Lung (tissue), 12 donors: ENCODE measurements around the gene PDIA2. TPM values are rescaled to one million over a fixed set of nuclear protein-coding genes. Genes with fewer than 3 reads are reported as not detected.

Source experiments
- ATAC-seq: fragments of 200-7000 bp; cut with Tn5 transposase; one replicate; pipeline ENCODE4 v1.9.1; 2020; ENCODE audit warnings: moderate number of reproducible peaks; ENCODE audit not compliant: insufficient read depth, low FRiP score
- DNase-seq, 3 donors: peaks; one replicate each; pipeline ENCODE4 v3.0.0-alpha.2; 2013 to 2017
- H3K27ac ChIP-seq, 2 donors: one replicate each; pipeline ENCODE4 v1.5.1; 2013; ENCODE audit warnings: mild to moderate bottlenecking in 2 of 2, moderate library complexity in 2 of 2, control low read depth in 1 of 2, inconsistent platforms in 1 of 2, low read depth in 1 of 2, low read length in 1 of 2
- H3K27me3 ChIP-seq, 3 donors: one replicate each; pipeline ENCODE4 v1.5.1; 2013; ENCODE audit warnings: low read length in 2 of 3; ENCODE audit not compliant: control insufficient read depth in 3 of 3, insufficient read depth in 3 of 3
- H3K36me3 ChIP-seq, 4 donors: one replicate each; pipeline ENCODE4 v1.5.1; 2013; ENCODE audit warnings: low read length in 4 of 4, mild to moderate bottlenecking in 1 of 4, moderate library complexity in 1 of 4; ENCODE audit not compliant: control insufficient read depth in 4 of 4, insufficient read depth in 4 of 4
- H3K4me1 ChIP-seq, 5 donors: one replicate each; pipeline ENCODE4 v1.5.1; 2013; ENCODE audit warnings: low read length in 5 of 5, mild to moderate bottlenecking in 2 of 5, moderate library complexity in 1 of 5; ENCODE audit not compliant: control insufficient read depth in 5 of 5, insufficient read depth in 5 of 5
- H3K4me3 ChIP-seq: one replicate; pipeline ENCODE4 v1.5.1; 2013; ENCODE audit warnings: mild to moderate bottlenecking, control low read depth, moderate library complexity
- H3K9ac ChIP-seq, 2 donors: one replicate each; pipeline ENCODE4 v1.5.1; 2013; ENCODE audit warnings: low read length in 2 of 2, control low read depth in 1 of 2; ENCODE audit not compliant: insufficient read depth in 1 of 2
- H3K9me3 ChIP-seq, 4 donors: one replicate each; pipeline ENCODE4 v1.5.1; 2013; ENCODE audit warnings: low read length in 3 of 4, mild to moderate bottlenecking in 1 of 4, moderate library complexity in 1 of 4; ENCODE audit not compliant: control insufficient read depth in 4 of 4, insufficient read depth in 3 of 4
- CTCF ChIP-seq: IDR thresholded peaks from 2 replicates; pipeline ENCODE4 v1.5.1; 2012; ENCODE audit warnings: mild to moderate bottlenecking; ENCODE audit errors: control extremely low read depth, extremely low read depth
- WGBS, 2 donors: extraction: QIAGEN DNeasy Blood & Tissue Kit; methylation state at CpG; one replicate each; pipeline ENCODE4 v1.1.7; 2013; 5-methylcytosine and 5-hydroxymethylcytosine counted together
- polyA plus RNA-seq, 2 donors: library from polyadenylated mRNA; stranded (reverse); fragments of 200-250 nt; gene quantifications; one replicate each; pipeline ENCODE4 v1.2.1, GENCODE V29; 2013
- total RNA-seq, 2 donors: library from RNA; depleted of rRNA in 1 of 2; stranded (reverse); fragments of >200 nt in 1 of 2; gene quantifications; one replicate each; pipeline ENCODE4 v1.2.1, GENCODE V29; 2014 to 2021
- donor health status: control.
- donor health status: control.
- donor health status: Bipolar disorder and iron deficiency.
- donor health status: healthy.
- donor health status: DM: yes; HTN: yes; CAD: no.

PDIA2 gene
- total and polyA plus RNA-seq, 4 donors: 0.19 to 0.65 (median 0.24) TPM

GRCh38 chr16:247027-247426 lies 35.9 kb upstream of the PDIA2 start:
- Histone ChIP-seq H3K4me1 (peaks cover 0 to 2% (median 0%) of the 10 kb centered on the region in 5 donors), H3K9ac (no peak overlapping the region), H3K27me3 (no peaks in the 10 kb centered on the region), H3K4me3 (no peak overlapping the region), H3K36me3 (peaks cover 0 to 7% (median 1%) of the 10 kb centered on the region in 4 donors), H3K27ac (no peak overlapping the region), H3K9me3 (no peaks in the 10 kb centered on the region)
- no peak for TF ChIP-seq CTCF
- no peak for DNase-seq
- 94% methylated on average over 12 of the region's 12 CpGs for WGBS, 2 donors
- ATAC-seq: no peak

- ATAC-seq: no peak
- TF ChIP-seq CTCF: no peak
- Histone ChIP-seq H3K36me3 (peaks cover 0 to 12% (median 3%) of the 10 kb centered on the region in 4 donors), H3K27me3 (no peaks in the 10 kb centered on the region), H3K9me3 (no peaks in the 10 kb centered on the region), H3K27ac (no peak overlapping the region), H3K9ac (no peak overlapping the region), H3K4me3 (no peak overlapping the region), H3K4me1 (peaks cover 0 to 5% (median 0%) of the 10 kb centered on the region in 5 donors)
- DNase-seq: no peak
- 91 to 93% methylated on average over 12 of the region's 12 CpGs for WGBS, 2 donors
Observed at GRCh38 chr16:249431-249830, 33.5 kb upstream of the PDIA2 start.

- Histone ChIP-seq H3K4me1 (peaks cover 0 to 5% (median 0%) of the 10 kb centered on the region in 5 donors), H3K36me3 (peaks cover 0 to 14% (median 9%) of the 10 kb centered on the region in 4 donors), H3K27ac (peak overlapping the region in 1 of 2 donors; percentile 24), H3K27me3 (no peaks in the 10 kb centered on the region), H3K4me3 (no peak overlapping the region), H3K9ac (peak overlapping the region in 1 of 2 donors; percentile 2), H3K9me3 (no peaks in the 10 kb centered on the region)
- DNase-seq (peak in 2 of 3 donors; percentile 28 to 35), ATAC-seq (no peak)
- 42 to 48% methylated on average over 30 of the region's 30 CpGs for WGBS, 2 donors
- no peak for TF ChIP-seq CTCF
Observed at GRCh38 chr16:252366-253337, 30.3 kb upstream of the PDIA2 start.
